LNCaP clone FGC (cell line): ENCODE data around the gene ZNF785.

Experiments used
- DNase-seq: peaks from one replicate; pipeline ENCODE4 v3.0.0-alpha.2; 2011; ENCODE audit warnings: low read depth
- H3K4me3 ChIP-seq: 2 replicates; pipeline ENCODE4 v1.5.1; 2011; ENCODE audit warnings: mild to moderate bottlenecking, low read depth, low read length, control low read depth
- TF ChIP-seq, protein P1 (sequence below): IDR thresholded peaks from 2 replicates; pipeline ENCODE4 v1.5.1; 2012; ENCODE audit warnings: mild to moderate bottlenecking; ENCODE audit not compliant: control insufficient read depth, insufficient read depth; ENCODE audit errors: extremely low read depth

ZNF785 gene

GRCh38 chr16:30569746-30570635 lies 15.5 kb downstream of the ZNF785 start:
- TF ChIP-seq, protein P1, sequence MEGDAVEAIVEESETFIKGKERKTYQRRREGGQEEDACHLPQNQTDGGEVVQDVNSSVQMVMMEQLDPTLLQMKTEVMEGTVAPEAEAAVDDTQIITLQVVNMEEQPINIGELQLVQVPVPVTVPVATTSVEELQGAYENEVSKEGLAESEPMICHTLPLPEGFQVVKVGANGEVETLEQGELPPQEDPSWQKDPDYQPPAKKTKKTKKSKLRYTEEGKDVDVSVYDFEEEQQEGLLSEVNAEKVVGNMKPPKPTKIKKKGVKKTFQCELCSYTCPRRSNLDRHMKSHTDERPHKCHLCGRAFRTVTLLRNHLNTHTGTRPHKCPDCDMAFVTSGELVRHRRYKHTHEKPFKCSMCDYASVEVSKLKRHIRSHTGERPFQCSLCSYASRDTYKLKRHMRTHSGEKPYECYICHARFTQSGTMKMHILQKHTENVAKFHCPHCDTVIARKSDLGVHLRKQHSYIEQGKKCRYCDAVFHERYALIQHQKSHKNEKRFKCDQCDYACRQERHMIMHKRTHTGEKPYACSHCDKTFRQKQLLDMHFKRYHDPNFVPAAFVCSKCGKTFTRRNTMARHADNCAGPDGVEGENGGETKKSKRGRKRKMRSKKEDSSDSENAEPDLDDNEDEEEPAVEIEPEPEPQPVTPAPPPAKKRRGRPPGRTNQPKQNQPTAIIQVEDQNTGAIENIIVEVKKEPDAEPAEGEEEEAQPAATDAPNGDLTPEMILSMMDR, result no peak
- H3K4me3 ChIP-seq, result no peak overlapping the region
- DNase-seq, result no peak

DNA sequence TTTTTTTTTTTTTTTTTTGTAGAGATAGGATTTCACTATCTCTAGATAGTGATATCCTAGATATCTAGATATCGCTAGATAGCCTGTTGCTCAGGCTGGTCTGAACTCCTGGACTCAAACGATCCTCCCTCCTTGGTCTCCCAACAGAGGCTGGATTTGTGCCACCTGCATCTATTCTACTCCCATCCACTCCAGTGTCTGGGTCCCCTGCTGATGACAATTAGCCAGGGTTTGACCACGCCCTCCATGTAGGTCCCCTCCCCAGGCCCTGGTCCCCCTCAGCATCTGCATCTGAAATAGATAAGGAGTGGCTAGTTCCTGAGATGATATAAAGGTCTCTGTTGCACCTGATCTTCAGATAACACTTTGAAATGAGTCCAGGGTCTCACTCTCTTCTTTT lies 16.2 kb downstream of the ZNF785 start:
- no peak overlapping the region for H3K4me3 ChIP-seq
- TF ChIP-seq, protein P1, result no peak
- DNase-seq, result no peak

- H3K4me3 ChIP-seq, result no peak overlapping the region
- DNase-seq, result no peak
- TF ChIP-seq, protein P1, result no peak
These were observed 17.4 kb downstream of the ZNF785 start for GRCh38 chr16:30567991-30568638.

DNA sequence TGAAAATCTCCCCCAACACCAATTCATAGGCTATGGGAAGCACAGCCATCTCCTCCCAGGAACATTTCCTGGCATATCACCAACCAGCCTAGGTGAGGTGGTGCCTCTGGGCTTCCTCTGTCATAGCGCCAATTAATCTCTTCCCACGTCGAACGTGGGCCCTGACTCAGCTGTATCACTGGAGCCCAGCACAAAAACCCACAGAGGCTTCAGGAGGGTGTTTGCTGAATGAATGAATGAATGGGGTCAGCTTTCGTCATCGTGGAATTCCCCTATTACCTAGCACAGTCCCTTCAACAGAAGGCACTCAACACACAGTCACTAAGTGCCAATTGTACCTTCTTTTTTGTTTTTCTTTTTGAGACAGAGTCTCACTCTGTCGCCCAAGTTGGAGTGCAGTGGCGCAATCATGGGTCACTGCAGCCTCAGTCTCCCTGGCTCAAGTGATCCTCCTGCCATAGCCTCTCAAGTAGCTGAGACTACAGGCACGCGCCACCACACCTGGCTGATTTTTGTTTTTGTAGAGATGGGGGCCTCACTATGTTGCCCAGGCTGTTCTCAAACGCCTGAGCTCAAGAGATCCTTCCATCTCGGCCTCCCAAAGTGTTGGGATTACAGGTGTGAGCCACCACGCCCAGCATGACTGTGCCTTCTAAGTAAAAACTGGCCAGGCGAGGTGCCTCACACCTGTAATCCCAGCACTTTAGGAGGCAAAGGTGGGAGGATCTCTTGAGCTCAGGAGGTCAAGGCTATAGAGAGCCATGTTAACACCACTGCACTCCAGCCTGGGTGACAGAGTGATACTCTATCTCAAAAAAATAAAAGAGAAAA lies 18.1 kb downstream of the ZNF785 start:
- TF ChIP-seq, protein P1, result no peak
- no peak for DNase-seq
- H3K4me3 ChIP-seq, result no peak overlapping the region

DNA sequence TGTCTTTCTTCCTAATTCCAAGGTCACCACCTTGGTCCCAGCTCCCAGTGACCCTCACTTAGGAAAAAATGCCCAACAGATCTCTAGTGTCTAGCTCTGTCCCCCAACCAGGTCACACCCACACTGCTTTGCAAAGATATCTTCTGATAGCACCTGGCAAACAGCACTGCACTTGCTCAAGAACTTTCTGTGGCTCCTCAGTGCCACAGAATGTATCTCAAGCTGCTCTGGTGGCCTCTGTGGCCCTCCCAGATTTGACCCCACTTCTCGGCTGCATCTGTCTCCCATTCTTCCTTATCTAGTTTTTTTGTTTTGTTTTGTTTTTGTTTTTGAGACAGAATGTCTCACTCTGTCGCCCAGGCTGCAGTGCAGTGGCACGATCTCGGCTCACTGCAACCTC lies 19.0 kb downstream of the ZNF785 start:
- no peak overlapping the region for H3K4me3 ChIP-seq
- TF ChIP-seq, protein P1, result no peak
- DNase-seq, result no peak

DNA sequence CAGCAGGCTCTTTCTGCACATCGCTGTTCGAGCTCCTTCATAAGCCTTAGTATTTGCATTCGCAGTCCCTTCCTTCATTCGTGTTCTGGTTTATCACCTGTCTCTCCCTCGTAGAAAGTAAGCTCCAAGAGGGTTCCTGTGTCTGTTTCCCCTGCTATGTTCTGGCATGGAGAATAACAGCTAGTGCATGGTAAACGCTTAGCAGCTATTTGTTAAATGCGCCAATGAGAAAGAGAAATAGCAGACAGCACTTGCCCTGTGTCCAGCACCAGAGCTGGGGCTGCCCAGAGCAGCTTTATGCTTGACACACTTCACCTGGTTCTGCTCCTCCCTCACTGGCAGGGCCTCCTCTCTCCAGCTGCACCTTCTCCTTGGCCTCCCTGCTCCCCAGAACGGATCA lies 19.5 kb downstream of the ZNF785 start:
- H3K4me3 ChIP-seq, result no peak overlapping the region
- TF ChIP-seq, protein P1, result no peak
- no peak for DNase-seq
